Measurements from ENCODE around the gene DAZAP2. TPM values are rescaled to one million over a fixed set of nuclear protein-coding genes. Genes with fewer than 3 reads are reported as not detected.
A peak's percentile ranks its signal among the peaks of the same experiment; 100 is the strongest.
"Not testable (repeated sequence)": the region's sequence is repeated elsewhere in the genome, so short reads cannot be mapped to it uniquely, and the experiment has no call there.

DAZAP2 gene
- total and polyA plus RNA-seq, 4 donors, result 66.0 to 218 (median 135) TPM

DNA sequence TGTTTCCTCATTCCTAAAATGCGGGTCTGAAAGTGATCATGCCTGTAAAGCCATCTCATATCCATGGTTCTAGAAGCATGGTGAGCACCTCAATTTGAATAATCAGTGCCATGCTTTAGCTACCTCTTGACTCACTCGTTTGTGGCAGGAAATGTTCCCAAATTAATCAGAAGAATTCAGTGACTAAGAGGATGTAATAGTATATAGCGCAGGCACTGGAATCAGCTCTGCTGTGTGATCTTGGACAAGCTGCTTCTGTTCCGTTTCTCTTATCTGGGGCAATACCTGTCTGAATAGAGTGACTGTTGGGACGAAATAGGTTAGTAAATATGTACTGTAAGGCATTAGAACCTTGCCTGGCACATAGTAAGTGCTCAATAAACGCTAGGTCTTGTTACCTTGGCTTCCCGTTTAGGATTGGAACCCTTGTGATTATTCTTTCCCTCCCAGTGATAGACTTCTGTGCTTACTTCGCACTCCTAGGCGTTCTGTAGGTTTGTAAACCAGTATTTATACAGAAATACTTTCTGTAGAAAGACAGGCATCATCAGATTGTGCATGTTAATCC lies 32.4 kb downstream of the DAZAP2 start:
- no peaks in the 10 kb centered on the region for H3K27me3 ChIP-seq (ENCODE audit: control insufficient read depth in 4 of 4, insufficient read depth in 4 of 4, low read length in 3 of 4)
- H3K9ac ChIP-seq (ENCODE audit: low read depth in 1 of 2, low read length in 2 of 2), result peak overlapping the region; percentile 10 to 57
- WGBS, result 47% methylated on average over 9 of the region's 9 CpGs
- DNase-seq (ENCODE audit: low spot score), result no peak
- no peaks in the 10 kb centered on the region for H3K36me3 ChIP-seq (ENCODE audit: control insufficient read depth in 4 of 4, insufficient read depth in 3 of 4, low read depth in 1 of 4, low read length in 3 of 4)
- no peak for TF ChIP-seq EGR1 (IDR thresholded peaks at IDR 0.05; ENCODE audit: low read depth in 2 of 2)
- TF ChIP-seq, protein P1, sequence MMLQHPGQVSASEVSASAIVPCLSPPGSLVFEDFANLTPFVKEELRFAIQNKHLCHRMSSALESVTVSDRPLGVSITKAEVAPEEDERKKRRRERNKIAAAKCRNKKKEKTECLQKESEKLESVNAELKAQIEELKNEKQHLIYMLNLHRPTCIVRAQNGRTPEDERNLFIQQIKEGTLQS (IDR thresholded peaks at IDR 0.05), result no peak
- TF ChIP-seq SP1 (IDR thresholded peaks at IDR 0.05), result no peak
- no peak for TF ChIP-seq FOXA2 (IDR thresholded peaks at IDR 0.05)
- no peak for TF ChIP-seq GABPA (IDR thresholded peaks at IDR 0.05 in 1 of 2, conservative IDR thresholded peaks at IDR 0.05 in 1 of 2)
- no peaks in the 10 kb centered on the region for H3K9me3 ChIP-seq (ENCODE audit: control insufficient read depth in 4 of 4, low read length in 3 of 4)
- H3K4me1 ChIP-seq (ENCODE audit: control insufficient read depth in 4 of 4, insufficient read depth in 4 of 4, low read length in 3 of 4), result peaks cover 0 to 17% (median 13%) of the 10 kb centered on the region in 4 donors
- peak overlapping the region; percentile 74 to 76 for H3K27ac ChIP-seq (ENCODE audit: low read depth in 1 of 2, low read length in 2 of 2)
- peak overlapping the region; percentile 54 to 86 (median 68) for H3K4me3 ChIP-seq (ENCODE audit: low read depth in 1 of 3, low read length in 3 of 3)

DNA sequence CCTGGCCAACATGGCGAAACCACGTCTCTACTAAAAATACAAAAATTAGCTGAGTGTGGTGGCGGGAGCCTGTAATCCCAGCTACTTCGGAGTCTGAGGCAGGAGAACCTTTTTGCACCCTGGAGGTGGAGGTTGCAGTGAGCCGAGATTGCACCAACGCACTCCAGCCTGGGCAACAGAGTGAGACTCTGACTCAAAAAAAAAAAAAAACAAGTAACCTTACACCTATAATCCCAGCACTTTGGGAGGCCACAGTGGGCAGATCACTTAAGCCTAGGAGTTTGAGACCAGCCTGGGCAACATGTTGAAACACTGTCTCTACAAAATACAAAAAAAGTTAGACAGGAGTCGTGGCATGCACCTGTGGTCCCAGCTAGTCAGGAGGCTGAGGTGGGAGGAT lies 34.2 kb downstream of the DAZAP2 start:
- H3K4me1 ChIP-seq (ENCODE audit: control insufficient read depth in 4 of 4, insufficient read depth in 4 of 4, low read length in 3 of 4), result peaks cover 0 to 17% (median 13%) of the 10 kb centered on the region in 4 donors
- H3K27me3 ChIP-seq (ENCODE audit: control insufficient read depth in 4 of 4, insufficient read depth in 4 of 4, low read length in 3 of 4); H3K27ac ChIP-seq (ENCODE audit: low read depth in 1 of 2, low read length in 2 of 2); H3K9ac ChIP-seq (ENCODE audit: low read depth in 1 of 2, low read length in 2 of 2); DNase-seq (ENCODE audit: low spot score); H3K36me3 ChIP-seq (ENCODE audit: control insufficient read depth in 4 of 4, insufficient read depth in 3 of 4, low read depth in 1 of 4, low read length in 3 of 4); H3K4me3 ChIP-seq (ENCODE audit: low read depth in 1 of 3, low read length in 3 of 3); H3K9me3 ChIP-seq (ENCODE audit: control insufficient read depth in 4 of 4, low read length in 3 of 4): not testable (repeated sequence)
- 96% methylated on average over 7 of the region's 7 CpGs for WGBS

DNA sequence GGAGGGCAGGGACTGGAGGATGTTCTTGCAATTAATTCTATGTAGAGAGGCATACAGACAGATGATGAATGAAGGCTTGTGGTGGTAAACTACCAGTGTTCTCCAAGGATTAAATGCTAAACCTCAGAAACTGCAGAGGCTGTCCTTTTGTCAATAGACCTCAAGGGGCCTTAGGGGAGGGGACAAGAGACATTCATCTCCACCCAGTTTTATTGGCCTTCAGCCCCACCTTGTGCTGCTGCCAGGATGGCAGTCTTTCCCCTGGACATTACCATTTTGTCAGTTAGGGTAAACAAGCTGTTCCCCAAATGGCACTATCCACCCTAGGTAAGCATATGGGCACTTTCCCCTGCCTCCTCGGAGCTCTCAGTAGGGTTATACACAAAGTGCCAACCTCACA lies 36.5 kb downstream of the DAZAP2 start:
- Histone ChIP-seq H3K9me3 (ENCODE audit: control insufficient read depth in 4 of 4, low read length in 3 of 4) (no peaks in the 10 kb centered on the region), H3K36me3 (ENCODE audit: control insufficient read depth in 4 of 4, insufficient read depth in 3 of 4, low read depth in 1 of 4, low read length in 3 of 4) (no peaks in the 10 kb centered on the region), H3K4me1 (ENCODE audit: control insufficient read depth in 4 of 4, insufficient read depth in 4 of 4, low read length in 3 of 4) (peaks cover 0 to 12% (median 9%) of the 10 kb centered on the region in 4 donors), H3K4me3 (ENCODE audit: low read depth in 1 of 3, low read length in 3 of 3) (no peak overlapping the region), H3K9ac (ENCODE audit: low read depth in 1 of 2, low read length in 2 of 2) (no peak overlapping the region), H3K27ac (ENCODE audit: low read depth in 1 of 2, low read length in 2 of 2) (no peak overlapping the region), H3K27me3 (ENCODE audit: control insufficient read depth in 4 of 4, insufficient read depth in 4 of 4, low read length in 3 of 4) (no peaks in the 10 kb centered on the region)
- no peak for TF ChIP-seq NR2F2 (IDR thresholded peaks at IDR 0.05)
- no peak for TF ChIP-seq FOXA1 (IDR thresholded peaks at IDR 0.05)
- no peak for TF ChIP-seq RAD21 (IDR thresholded peaks at IDR 0.05)
- TF ChIP-seq, protein P2, sequence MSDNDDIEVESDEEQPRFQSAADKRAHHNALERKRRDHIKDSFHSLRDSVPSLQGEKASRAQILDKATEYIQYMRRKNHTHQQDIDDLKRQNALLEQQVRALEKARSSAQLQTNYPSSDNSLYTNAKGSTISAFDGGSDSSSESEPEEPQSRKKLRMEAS (IDR thresholded peaks at IDR 0.05), result no peak
- TF ChIP-seq, protein P3, sequence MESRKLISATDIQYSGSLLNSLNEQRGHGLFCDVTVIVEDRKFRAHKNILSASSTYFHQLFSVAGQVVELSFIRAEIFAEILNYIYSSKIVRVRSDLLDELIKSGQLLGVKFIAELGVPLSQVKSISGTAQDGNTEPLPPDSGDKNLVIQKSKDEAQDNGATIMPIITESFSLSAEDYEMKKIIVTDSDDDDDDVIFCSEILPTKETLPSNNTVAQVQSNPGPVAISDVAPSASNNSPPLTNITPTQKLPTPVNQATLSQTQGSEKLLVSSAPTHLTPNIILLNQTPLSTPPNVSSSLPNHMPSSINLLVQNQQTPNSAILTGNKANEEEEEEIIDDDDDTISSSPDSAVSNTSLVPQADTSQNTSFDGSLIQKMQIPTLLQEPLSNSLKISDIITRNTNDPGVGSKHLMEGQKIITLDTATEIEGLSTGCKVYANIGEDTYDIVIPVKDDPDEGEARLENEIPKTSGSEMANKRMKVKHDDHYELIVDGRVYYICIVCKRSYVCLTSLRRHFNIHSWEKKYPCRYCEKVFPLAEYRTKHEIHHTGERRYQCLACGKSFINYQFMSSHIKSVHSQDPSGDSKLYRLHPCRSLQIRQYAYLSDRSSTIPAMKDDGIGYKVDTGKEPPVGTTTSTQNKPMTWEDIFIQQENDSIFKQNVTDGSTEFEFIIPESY (IDR thresholded peaks at IDR 0.05), result no peak
- TF ChIP-seq FOXA2 (IDR thresholded peaks at IDR 0.05), result no peak
- TF ChIP-seq, protein P4, sequence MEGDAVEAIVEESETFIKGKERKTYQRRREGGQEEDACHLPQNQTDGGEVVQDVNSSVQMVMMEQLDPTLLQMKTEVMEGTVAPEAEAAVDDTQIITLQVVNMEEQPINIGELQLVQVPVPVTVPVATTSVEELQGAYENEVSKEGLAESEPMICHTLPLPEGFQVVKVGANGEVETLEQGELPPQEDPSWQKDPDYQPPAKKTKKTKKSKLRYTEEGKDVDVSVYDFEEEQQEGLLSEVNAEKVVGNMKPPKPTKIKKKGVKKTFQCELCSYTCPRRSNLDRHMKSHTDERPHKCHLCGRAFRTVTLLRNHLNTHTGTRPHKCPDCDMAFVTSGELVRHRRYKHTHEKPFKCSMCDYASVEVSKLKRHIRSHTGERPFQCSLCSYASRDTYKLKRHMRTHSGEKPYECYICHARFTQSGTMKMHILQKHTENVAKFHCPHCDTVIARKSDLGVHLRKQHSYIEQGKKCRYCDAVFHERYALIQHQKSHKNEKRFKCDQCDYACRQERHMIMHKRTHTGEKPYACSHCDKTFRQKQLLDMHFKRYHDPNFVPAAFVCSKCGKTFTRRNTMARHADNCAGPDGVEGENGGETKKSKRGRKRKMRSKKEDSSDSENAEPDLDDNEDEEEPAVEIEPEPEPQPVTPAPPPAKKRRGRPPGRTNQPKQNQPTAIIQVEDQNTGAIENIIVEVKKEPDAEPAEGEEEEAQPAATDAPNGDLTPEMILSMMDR (IDR thresholded peaks at IDR 0.05; ENCODE audit: low read depth, low read length, missing input control), result no peak
- TF ChIP-seq RXRA (IDR thresholded peaks at IDR 0.05), result no peak
- no peak for TF ChIP-seq TAF1 (conservative IDR thresholded peaks at IDR 0.05)
- TF ChIP-seq, protein P1 (IDR thresholded peaks at IDR 0.05), result no peak
- TF ChIP-seq HNF4A (conservative IDR thresholded peaks at IDR 0.05), result no peak
- TF ChIP-seq JUND (IDR thresholded peaks at IDR 0.05), result no peak
- no peak for TF ChIP-seq HNF4G (IDR thresholded peaks at IDR 0.05)
- TF ChIP-seq YY1 (IDR thresholded peaks at IDR 0.05), result no peak
- no peak for DNase-seq (ENCODE audit: low spot score)
- WGBS, result 79% methylated on average over 1 of the region's 1 CpG
